Measurements from ENCODE around the gene SHE.

- TF ChIP-seq CTCF (IDR thresholded peaks at IDR 0.05) (no peak), EP300 (IDR thresholded peaks at IDR 0.05) (no peak), POLR2A (IDR thresholded peaks at IDR 0.05) (no peak)
Measured at GRCh38 chr1:154539486-154540483, 37.6 kb upstream of the SHE start.
